ENCODE measurements around the gene C3orf38.
"Not testable (repeated sequence)": the region's sequence is repeated elsewhere in the genome, so short reads cannot be mapped to it uniquely, and the experiment has no call there.

Gene C3orf38

GRCh38 chr3:88149509-88150362, at the start of gene C3orf38:
TSS of gene C3orf38 (plus strand) at chr3:88149959. CDS start at chr3:88150053, 94 bp downstream.
- DNase-seq (ENCODE audit: low spot score) = peak; percentile 76

DNA sequence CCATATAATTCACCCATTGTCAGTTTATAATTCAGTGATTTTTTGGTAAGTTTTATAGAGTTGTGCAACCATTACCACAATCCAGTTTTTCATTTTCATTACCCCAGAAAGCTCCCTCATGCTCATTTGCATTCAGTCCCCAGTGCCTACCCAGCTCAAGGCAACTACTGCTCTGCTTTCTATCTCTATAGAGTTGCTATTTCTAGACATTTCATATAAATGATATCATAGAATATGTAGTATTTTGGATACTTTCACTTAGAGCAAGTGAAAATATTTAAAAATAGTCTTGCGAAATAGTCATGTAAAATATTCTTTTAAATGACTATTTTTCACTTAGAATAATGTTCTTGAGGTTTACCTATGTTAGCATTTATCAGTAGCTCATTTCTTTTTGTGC, 48.6 kb upstream of the C3orf38 start:
- DNase-seq (ENCODE audit: low spot score) = no peak

GRCh38 chr3:88105325-88105724, 44.4 kb upstream of the C3orf38 start:
- no peak for DNase-seq (ENCODE audit: low spot score)

DNA sequence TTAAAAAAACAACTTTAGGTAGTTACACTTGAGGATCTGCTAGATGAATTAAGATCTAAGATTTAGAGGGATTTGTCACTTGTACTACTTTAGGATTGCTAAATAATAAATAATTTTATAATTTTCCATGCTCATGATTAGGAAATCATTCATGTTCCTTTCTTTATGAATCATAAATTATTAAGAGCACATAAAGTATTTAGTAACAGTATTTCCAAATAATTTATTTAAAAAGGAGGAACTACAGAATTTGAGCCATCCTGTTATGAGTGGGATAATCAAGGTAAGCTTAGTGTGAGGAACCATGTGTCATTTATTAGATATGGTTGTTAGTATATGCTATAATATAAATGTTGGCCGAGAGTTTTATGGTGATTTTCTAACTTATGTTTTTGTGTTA, 37.5 kb upstream of the C3orf38 start:
- no peak for DNase-seq (ENCODE audit: low spot score)

DNA sequence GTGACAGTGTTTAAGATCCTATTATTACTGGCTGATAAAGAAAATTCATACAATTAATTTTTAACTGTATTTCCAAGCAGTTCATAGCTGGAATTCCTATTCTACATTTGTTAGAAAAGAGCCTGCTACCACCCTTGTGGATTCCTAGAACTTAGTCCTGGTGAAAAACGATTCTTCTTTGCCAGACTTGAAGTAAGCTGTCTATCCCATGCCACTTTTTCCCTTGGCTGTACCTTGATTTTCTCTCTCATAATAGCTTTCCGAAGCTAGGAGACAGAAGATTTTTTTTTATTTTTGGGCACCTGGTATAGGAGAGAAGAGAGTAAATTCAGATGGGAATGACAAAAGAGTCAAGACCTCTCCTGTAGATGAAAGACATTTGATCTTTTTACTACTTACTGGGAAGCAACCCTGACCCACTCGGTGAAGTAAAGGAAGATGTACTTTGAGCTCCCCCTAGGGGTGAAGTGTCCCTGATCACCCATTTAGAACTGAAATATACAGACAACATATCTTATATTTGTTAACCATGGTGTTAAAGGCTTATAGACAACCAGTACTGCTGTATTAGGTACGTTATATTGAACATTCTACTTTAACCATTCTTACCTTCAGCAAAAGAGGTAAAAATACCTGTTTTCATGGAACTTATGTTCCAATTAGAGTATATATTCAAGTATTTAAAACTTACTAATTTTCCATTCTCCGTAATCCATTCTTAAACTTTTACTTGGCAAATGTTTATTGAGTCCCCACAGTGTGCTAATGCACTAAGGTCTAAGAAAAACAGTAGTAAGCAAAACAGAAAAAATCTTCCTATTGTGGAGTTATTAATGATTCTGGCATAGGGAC, 36.2 kb upstream of the C3orf38 start:
- DNase-seq (ENCODE audit: low spot score) = peak; percentile 21

GRCh38 chr3:88114878-88115549, 34.7 kb upstream of the C3orf38 start:
- no peak for DNase-seq (ENCODE audit: low spot score)

- no peak for DNase-seq (ENCODE audit: low spot score)
These were observed 32.1 kb upstream of the C3orf38 start for GRCh38 chr3:88117683-88118082.

DNA sequence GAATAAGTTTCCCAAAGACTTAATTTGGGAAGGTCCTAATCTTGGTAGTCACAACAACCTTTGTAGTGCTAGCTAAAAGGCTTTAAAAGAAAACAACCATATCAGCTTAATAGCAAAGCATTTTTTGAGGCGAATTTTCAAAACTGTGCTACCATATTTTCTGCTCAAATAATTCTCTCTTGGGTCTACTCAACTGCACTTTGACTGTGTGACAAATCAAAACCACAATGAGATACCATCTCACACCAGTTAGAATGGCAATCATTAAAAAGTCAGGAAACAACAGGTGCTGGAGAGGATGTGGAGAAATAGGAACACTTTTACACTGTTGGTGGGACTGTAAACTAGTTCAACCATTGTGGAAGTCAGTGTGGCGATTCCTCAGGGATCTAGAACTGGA, 31.2 kb upstream of the C3orf38 start:
- DNase-seq (ENCODE audit: low spot score) = not testable (repeated sequence)

GRCh38 chr3:88123526-88123925, 26.2 kb upstream of the C3orf38 start:
- DNase-seq (ENCODE audit: low spot score) = no peak

DNA sequence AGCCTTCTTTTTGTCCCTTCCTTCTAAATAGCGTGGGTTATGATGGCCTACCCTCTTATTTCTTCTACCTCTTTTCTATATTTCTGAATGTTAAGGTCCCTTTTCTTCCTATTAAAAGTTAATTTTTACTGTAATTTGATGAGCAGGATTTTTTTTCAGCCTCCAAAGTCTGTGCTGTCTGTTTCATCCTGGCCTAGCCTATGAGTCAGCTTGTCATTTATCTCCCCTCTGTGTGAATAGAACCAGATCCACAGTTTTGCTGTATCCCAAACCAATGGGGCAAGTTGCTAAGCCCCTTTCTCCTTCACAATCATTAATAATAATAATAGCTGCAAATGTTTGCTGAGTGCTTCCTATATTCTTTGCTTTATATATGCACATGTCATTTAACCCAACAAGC, 18.1 kb upstream of the C3orf38 start:
- no peak for DNase-seq (ENCODE audit: low spot score)

- DNase-seq (ENCODE audit: low spot score) = no peak
These were observed 16.9 kb upstream of the C3orf38 start for GRCh38 chr3:88132894-88133293.

DNA sequence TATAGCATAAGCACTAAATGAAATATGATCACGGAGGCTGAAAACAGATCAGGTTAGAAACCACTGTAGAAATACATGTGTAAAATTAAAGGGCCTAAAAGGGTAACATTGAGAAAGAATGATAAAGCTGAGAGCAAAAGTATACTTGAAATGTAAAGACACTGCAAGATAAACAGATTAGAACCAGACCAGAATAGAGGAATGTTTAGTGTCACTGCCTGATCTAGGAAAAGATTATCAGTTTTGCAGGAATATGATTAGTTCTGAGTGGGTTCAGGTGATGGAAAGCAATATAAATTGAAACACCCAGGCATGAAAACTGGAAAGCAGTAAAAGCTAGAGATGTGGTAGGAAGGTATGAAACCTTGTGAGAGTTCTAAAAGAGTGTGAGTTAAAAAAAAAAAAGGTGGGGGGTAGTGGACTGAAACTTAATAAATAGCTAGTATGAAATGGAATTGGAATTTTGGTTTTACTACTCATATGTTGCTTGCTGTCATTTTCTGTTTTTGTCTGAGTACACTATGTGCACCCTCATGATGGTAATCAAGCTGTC, 16.0 kb upstream of the C3orf38 start:
- DNase-seq (ENCODE audit: low spot score) = no peak

- no peak for DNase-seq (ENCODE audit: low spot score)
These were observed 11.9 kb upstream of the C3orf38 start for GRCh38 chr3:88137836-88138235.

GRCh38 chr3:88141458-88142083, 8.2 kb upstream of the C3orf38 start:
- DNase-seq (ENCODE audit: low spot score) = no peak

GRCh38 chr3:88142094-88142624, 7.6 kb upstream of the C3orf38 start:
- DNase-seq (ENCODE audit: low spot score) = no peak

- no peak for DNase-seq (ENCODE audit: low spot score)
These were observed 2.5 kb upstream of the C3orf38 start for GRCh38 chr3:88147261-88147660.

DNA sequence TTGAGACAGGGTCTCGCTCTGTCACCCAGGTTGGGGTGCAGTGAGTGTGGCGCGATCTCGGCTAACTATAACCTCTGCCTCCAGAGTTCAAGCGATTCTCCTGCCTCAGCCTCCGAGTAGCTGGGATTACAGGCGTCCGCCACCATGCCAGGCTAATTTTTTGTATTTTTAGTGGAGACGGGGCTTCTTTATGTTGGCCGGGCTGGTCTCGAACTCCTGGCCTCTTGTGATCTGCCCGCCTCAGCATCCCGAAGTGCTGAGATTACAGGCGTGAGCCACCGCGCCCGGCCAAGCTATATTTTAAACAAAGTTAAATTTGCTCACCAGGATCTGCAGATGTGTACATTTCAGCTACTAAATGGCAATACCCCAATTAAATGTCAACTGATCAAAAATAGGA, 1.1 kb upstream of the C3orf38 start:
- no peak for DNase-seq (ENCODE audit: low spot score)

DNA sequence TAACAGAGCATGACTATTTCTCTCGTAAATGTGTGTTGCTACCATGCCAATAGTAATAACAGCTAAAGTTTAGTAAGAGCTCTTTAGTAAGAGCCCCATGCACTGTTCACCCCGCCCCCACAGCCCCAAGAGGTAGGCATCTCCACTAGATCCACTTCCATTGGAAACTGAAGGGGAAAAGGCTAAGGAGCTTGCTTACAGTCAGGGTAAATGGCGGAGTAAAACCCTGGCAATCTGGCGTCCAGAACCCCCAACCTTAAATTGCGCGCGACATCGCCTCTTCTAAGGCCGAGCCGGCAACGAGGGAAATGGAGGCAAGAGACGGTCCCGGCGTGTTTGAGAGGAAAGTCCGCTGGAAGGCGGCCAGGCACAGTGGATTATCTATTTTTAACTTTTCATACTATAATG, 654 bp upstream of the C3orf38 start:
- peak; percentile 13 for DNase-seq (ENCODE audit: low spot score)

DNA sequence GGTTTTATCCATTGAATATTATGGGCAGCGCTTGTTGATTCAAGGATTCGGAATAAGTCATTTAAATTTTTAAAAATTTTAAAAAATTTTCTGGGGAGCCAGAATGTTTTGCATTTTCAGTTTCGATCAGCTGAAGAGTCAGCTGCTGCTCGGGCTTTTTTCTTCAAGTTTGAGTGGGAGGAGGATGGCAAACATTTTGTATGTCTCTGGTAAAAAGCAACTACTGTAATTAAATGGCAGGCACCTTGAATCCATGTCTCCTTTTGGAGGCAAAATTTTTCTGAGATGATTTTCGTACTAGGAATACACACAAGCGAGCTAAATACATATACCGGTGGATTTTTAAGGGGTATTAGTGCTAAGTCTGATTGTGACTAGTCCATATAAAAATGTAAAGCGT, 612 bp downstream of the C3orf38 start:
- no peak for DNase-seq (ENCODE audit: low spot score)

GRCh38 chr3:88150806-88151205, 1.0 kb downstream of the C3orf38 start:
- no peak for DNase-seq (ENCODE audit: low spot score)

GRCh38 chr3:88151358-88151757, 1.6 kb downstream of the C3orf38 start:
- no peak for DNase-seq (ENCODE audit: low spot score)

DNA sequence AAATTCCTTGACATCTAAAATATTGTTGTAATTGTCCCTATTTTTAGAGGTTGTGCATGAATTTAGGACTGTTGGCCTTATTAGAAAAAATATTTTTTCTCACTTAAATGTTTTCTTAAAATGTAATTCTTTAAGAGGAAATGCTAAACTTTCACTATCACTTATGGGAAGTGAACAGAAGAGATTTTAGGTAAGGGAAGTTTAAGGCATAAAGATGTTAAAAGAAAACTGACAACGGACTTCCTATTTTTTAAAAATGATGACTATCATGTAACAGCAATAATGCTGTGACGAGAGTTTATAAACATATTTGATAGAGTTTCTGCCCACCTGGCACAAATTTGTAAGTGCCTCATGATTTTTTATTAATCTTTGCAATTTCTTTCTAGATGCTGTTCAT, 3.1 kb downstream of the C3orf38 start:
- no peak for DNase-seq (ENCODE audit: low spot score)
